ENCODE data around the gene FOXN3.

GRCh38 chr14:89212386-89213235 is 204.4 kb downstream of the FOXN3 start:
- TF ChIP-seq CTCF (IDR thresholded peaks at IDR 0.05), result no peak
- no peak for TF ChIP-seq SIN3A (IDR thresholded peaks at IDR 0.05; ENCODE audit: borderline replicate concordance, insufficient read depth, low read depth, low read length)
- no peak for TF ChIP-seq REST (IDR thresholded peaks at IDR 0.05; ENCODE audit: insufficient read depth in 1 of 2, low read depth in 2 of 2, low read length in 1 of 2)
